ENCODE results near the gene ABCD1. TPM values are rescaled to one million over a fixed set of nuclear protein-coding genes. Genes with fewer than 3 reads are reported as not detected.

ABCD1 gene
- polyA plus RNA-seq, 1 donor from 2014 or later = 3.6 TPM

DNA sequence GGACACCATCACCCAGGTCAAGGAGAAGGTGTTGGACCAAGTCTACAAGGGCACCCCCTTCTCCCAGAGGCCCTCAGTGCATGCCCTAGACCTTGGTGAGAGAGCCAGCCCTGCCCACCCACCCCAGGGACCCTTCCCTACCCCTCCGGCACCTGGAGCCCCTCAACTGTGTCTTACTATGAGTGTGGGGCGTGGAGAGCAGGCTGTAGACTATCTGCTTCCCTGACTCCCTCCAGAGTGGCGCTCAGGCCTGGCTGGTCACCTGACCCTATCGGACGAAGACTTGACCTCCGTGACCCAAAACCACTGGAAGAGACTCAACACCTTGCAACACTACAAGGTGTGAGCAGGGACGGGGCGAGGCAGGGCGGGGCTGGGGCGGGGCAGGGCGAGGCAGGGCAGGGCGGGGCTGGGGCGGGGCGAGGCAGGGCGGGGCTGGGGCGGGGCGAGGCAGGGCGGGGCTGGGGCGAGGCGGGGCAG lies 51.5 kb downstream of the ABCD1 start:
- H3K4me3 ChIP-seq (ENCODE audit: low read length) = no peak overlapping the region
- no peak overlapping the region for H3K9ac ChIP-seq (ENCODE audit: low read length)
- H3K36me3 ChIP-seq (ENCODE audit: insufficient read depth, low read length) = no peaks in the 10 kb centered on the region
- TF ChIP-seq RAD21 (conservative IDR thresholded peaks at IDR 0.05) (no peak), MXI1 (conservative IDR thresholded peaks at IDR 0.05; ENCODE audit: poor library complexity, severe bottlenecking) (no peak), TAF1 (IDR thresholded peaks at IDR 0.05; ENCODE audit: low read depth) (no peak), EP300 (conservative IDR thresholded peaks at IDR 0.05; ENCODE audit: poor library complexity, severe bottlenecking) (no peak), EZH2 (IDR thresholded peaks at IDR 0.05; ENCODE audit: borderline replicate concordance, insufficient read depth, low read length, poor library complexity, severe bottlenecking) (no peak), POLR2AphosphoS5 (IDR thresholded peaks at IDR 0.05) (no peak), SMC3 (conservative IDR thresholded peaks at IDR 0.05; ENCODE audit: poor library complexity) (no peak)
- TF ChIP-seq, protein P1, sequence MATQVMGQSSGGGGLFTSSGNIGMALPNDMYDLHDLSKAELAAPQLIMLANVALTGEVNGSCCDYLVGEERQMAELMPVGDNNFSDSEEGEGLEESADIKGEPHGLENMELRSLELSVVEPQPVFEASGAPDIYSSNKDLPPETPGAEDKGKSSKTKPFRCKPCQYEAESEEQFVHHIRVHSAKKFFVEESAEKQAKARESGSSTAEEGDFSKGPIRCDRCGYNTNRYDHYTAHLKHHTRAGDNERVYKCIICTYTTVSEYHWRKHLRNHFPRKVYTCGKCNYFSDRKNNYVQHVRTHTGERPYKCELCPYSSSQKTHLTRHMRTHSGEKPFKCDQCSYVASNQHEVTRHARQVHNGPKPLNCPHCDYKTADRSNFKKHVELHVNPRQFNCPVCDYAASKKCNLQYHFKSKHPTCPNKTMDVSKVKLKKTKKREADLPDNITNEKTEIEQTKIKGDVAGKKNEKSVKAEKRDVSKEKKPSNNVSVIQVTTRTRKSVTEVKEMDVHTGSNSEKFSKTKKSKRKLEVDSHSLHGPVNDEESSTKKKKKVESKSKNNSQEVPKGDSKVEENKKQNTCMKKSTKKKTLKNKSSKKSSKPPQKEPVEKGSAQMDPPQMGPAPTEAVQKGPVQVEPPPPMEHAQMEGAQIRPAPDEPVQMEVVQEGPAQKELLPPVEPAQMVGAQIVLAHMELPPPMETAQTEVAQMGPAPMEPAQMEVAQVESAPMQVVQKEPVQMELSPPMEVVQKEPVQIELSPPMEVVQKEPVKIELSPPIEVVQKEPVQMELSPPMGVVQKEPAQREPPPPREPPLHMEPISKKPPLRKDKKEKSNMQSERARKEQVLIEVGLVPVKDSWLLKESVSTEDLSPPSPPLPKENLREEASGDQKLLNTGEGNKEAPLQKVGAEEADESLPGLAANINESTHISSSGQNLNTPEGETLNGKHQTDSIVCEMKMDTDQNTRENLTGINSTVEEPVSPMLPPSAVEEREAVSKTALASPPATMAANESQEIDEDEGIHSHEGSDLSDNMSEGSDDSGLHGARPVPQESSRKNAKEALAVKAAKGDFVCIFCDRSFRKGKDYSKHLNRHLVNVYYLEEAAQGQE (IDR thresholded peaks at IDR 0.05; ENCODE audit: borderline replicate concordance) = no peak
- TF ChIP-seq, protein P2, sequence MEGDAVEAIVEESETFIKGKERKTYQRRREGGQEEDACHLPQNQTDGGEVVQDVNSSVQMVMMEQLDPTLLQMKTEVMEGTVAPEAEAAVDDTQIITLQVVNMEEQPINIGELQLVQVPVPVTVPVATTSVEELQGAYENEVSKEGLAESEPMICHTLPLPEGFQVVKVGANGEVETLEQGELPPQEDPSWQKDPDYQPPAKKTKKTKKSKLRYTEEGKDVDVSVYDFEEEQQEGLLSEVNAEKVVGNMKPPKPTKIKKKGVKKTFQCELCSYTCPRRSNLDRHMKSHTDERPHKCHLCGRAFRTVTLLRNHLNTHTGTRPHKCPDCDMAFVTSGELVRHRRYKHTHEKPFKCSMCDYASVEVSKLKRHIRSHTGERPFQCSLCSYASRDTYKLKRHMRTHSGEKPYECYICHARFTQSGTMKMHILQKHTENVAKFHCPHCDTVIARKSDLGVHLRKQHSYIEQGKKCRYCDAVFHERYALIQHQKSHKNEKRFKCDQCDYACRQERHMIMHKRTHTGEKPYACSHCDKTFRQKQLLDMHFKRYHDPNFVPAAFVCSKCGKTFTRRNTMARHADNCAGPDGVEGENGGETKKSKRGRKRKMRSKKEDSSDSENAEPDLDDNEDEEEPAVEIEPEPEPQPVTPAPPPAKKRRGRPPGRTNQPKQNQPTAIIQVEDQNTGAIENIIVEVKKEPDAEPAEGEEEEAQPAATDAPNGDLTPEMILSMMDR (IDR thresholded peaks at IDR 0.05; ENCODE audit: poor library complexity, severe bottlenecking) = no peak
- H3K4me2 ChIP-seq (ENCODE audit: low read length) = no peak overlapping the region
- H4K20me1 ChIP-seq (ENCODE audit: insufficient read depth) = no peaks in the 10 kb centered on the region
- no peak overlapping the region for H2AFZ ChIP-seq (ENCODE audit: low read depth, low read length)
- no peaks in the 10 kb centered on the region for H3K27me3 ChIP-seq (ENCODE audit: insufficient read depth, low read depth, low read length)
- H3K9me2 ChIP-seq (ENCODE audit: insufficient read depth, low read length) = no peaks in the 10 kb centered on the region
- no peak overlapping the region for H3K27ac ChIP-seq (ENCODE audit: low read length)
- H3K9me3 ChIP-seq (ENCODE audit: low read length) = no peaks in the 10 kb centered on the region
- no peaks in the 10 kb centered on the region for H3F3A ChIP-seq (ENCODE audit: insufficient read depth, low read length, poor library complexity, severe bottlenecking)
- no peaks in the 10 kb centered on the region for H3K79me2 ChIP-seq (replicated peaks; ENCODE audit: insufficient read depth, low read length)

DNA sequence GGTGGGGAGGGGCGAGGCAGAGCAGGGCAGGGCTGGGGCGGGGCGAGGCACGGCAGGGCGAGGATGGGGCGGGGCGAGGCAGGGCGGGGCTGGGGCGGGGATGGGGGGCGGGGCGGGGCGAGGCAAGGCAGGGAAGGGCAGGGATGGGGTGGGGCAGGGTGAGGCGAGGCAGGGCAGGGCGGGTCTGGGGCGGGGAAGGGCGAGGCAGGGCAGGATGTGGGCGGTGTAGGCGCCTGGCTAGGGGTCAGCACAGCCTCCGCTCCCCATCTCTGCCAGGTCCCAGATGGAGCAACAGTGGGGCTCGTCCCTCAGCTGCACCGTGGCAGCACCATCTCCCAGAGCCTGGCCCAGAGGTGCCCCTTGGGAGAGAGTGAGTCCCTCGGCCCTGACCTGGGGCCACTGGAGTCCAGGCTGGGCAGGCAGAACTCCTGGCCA lies 52.0 kb downstream of the ABCD1 start:
- no peaks in the 10 kb centered on the region for H4K20me1 ChIP-seq (ENCODE audit: insufficient read depth)
- H3K4me2 ChIP-seq (ENCODE audit: low read length) = no peak overlapping the region
- H3K27ac ChIP-seq (ENCODE audit: low read length) = no peak overlapping the region
- H3K9me3 ChIP-seq (ENCODE audit: low read length) = no peaks in the 10 kb centered on the region
- H3K9me2 ChIP-seq (ENCODE audit: insufficient read depth, low read length) = no peaks in the 10 kb centered on the region
- no peak for TF ChIP-seq EZH2 (IDR thresholded peaks at IDR 0.05; ENCODE audit: borderline replicate concordance, insufficient read depth, low read length, poor library complexity, severe bottlenecking)
- no peak for TF ChIP-seq TAF1 (IDR thresholded peaks at IDR 0.05; ENCODE audit: low read depth)
- no peak for TF ChIP-seq EP300 (conservative IDR thresholded peaks at IDR 0.05; ENCODE audit: poor library complexity, severe bottlenecking)
- no peak for TF ChIP-seq MXI1 (conservative IDR thresholded peaks at IDR 0.05; ENCODE audit: poor library complexity, severe bottlenecking)
- TF ChIP-seq, protein P2 (IDR thresholded peaks at IDR 0.05; ENCODE audit: poor library complexity, severe bottlenecking) = no peak
- no peak for TF ChIP-seq SMC3 (conservative IDR thresholded peaks at IDR 0.05; ENCODE audit: poor library complexity)
- TF ChIP-seq RAD21 (conservative IDR thresholded peaks at IDR 0.05) = no peak
- no peak for TF ChIP-seq POLR2AphosphoS5 (IDR thresholded peaks at IDR 0.05)
- TF ChIP-seq, protein P1 (IDR thresholded peaks at IDR 0.05; ENCODE audit: borderline replicate concordance) = no peak
- H3K9ac ChIP-seq (ENCODE audit: low read length) = no peak overlapping the region
- no peaks in the 10 kb centered on the region for H3K27me3 ChIP-seq (ENCODE audit: insufficient read depth, low read depth, low read length)
- H2AFZ ChIP-seq (ENCODE audit: low read depth, low read length) = no peak overlapping the region
- H3K36me3 ChIP-seq (ENCODE audit: insufficient read depth, low read length) = no peaks in the 10 kb centered on the region
- no peaks in the 10 kb centered on the region for H3F3A ChIP-seq (ENCODE audit: insufficient read depth, low read length, poor library complexity, severe bottlenecking)
- H3K79me2 ChIP-seq (replicated peaks; ENCODE audit: insufficient read depth, low read length) = no peaks in the 10 kb centered on the region
- H3K4me3 ChIP-seq (ENCODE audit: low read length) = no peak overlapping the region

Measured in neural cell (in vitro differentiated cells).